Umbilical cord (tissue), 2 donors: ENCODE results near the gene ALX4. TPM values are rescaled to one million over a fixed set of nuclear protein-coding genes. Genes with fewer than 3 reads are reported as not detected.

Experiments used
- DNase-seq: peaks from one replicate; pipeline ENCODE4 v3.0.0-alpha.2; 2015; ENCODE audit warnings: low spot score
- total RNA-seq: library from RNA; depleted of rRNA; stranded (reverse); fragments of >200 nt; gene quantifications from one replicate; pipeline ENCODE4 v1.2.3, GENCODE V29; 2014; ENCODE audit warnings: low replicate concordance; ENCODE audit not compliant: insufficient read depth

Gene ALX4
- total RNA-seq = 2.6 TPM

- DNase-seq = peak; percentile 76
Observed at GRCh38 chr11:44309478-44310205, at the start of gene ALX4. ALX4 (minus strand) TSS chr11:44310139; CDS start chr11:44310062, 77 bp downstream.

GRCh38 chr11:44359162-44359561 is 49.2 kb upstream of the ALX4 start:
- DNase-seq = peak; percentile 9

GRCh38 chr11:44358713-44359112 is 48.8 kb upstream of the ALX4 start:
- DNase-seq = no peak

DNA sequence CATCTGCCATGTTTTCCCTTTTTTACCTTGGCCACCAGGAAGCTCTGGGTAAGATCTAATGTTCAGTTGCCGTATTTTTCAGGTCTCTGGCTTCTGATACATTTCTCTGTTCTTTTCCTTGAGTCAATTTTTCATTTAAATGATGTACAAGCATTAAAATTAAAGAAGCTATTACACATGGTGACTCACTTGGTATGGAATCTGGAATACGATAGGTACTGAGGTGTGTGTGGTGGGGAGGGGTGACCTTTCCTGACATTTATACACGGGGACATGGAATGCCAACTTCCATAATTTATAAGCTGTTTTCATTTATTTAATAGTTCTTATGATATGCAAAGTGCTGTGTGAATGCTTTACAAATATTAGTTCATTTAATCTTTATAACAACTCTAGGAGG is 47.8 kb upstream of the ALX4 start:
- DNase-seq = no peak

GRCh38 chr11:44356351-44356750 is 46.4 kb upstream of the ALX4 start:
- DNase-seq = no peak

GRCh38 chr11:44351898-44352498 is 42.1 kb upstream of the ALX4 start:
- no peak for DNase-seq

DNA sequence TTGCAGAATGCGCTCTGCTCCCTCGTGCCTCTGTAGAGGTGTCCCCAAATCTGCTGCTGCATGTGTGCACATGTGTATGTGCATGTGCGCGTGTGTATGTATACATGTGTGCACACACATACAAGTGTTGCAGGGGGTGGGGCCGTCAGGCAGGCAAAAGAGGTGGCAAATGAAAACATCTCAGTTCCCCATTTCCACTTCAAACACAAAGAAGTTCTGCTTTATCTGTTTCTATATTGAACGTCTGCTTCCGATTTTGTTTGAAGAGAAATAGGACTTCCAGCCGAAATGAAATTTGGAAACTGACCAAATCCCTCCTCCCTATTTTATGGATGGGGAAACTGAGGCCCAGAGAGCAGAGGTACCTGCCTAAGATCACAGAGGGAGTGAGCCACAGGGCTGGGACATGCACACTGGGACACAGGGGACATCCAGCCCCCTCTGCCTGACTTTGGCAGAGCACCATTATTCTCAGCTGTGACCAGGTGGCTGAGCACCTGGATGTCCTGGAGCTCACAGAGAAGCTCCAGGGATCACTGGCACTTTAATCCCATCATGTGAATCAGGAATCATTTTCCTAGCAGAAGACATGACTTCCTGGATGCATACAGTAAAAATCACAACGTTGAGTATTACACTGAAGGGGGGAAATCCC is 41.2 kb upstream of the ALX4 start:
- no peak for DNase-seq

DNA sequence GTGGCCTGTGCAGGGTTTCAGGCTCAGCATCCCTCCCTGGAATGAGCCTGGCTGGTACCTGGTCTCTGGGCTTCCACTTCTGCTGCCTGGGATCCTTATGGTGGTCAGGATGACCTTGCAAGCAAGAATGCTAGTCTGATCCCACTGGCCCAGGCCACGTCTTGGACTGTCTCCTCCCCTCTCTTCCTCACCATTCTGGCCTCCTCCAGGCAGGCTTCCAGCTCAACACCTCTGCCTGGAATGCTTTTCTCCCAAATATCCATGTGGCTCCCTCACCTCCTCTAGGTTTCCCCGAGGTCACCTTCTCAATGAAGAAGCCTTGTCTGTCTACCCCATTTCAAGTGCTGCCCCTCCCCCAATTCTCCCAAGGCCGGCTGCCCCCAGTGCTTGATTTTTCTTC is 39.4 kb upstream of the ALX4 start:
- DNase-seq = no peak

DNA sequence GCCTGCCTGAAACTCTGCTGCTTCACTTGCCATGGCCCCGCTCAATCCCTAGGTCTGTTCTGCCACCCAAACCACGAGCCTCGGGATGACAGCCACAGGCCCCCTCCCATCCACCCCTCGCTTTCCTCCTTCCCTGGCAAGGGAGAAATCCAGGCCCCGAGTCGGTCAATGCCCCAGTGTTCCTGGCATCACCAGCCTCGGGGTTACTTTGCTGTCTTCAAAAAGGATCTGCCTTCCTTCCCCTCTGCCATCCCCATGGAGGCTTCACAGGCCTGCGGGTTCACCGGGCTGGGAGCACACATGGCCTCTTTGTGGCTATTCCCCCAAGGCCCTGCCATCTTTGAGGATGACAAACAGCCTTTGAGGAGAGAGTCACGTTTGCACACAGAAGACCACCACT is 38.8 kb upstream of the ALX4 start:
- no peak for DNase-seq

GRCh38 chr11:44348114-44348513 is 38.2 kb upstream of the ALX4 start:
- no peak for DNase-seq

- no peak for DNase-seq
Observed at GRCh38 chr11:44347538-44347937, 37.6 kb upstream of the ALX4 start.

DNA sequence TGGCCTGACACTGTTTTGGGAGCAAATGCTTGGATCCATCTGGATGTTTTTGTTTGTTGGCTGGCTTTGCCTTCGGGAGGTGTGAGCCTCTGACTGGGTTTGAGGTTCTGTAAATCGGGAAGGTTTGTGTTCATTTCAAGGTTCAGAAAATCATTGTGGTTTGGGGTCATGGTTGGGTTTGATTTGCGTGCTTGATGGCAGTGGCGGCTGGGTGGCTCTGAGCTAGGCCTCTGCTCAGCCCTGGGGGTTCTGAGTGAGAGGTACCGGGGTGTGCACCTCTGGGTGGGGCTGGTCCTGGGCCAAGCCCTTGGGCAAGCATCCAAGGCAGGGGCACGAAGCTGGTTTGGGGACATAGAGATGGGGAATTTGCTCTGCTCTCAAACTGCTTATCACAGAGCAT is 37.0 kb upstream of the ALX4 start:
- no peak for DNase-seq

- no peak for DNase-seq
Observed at GRCh38 chr11:44345781-44346180, 35.8 kb upstream of the ALX4 start.

DNA sequence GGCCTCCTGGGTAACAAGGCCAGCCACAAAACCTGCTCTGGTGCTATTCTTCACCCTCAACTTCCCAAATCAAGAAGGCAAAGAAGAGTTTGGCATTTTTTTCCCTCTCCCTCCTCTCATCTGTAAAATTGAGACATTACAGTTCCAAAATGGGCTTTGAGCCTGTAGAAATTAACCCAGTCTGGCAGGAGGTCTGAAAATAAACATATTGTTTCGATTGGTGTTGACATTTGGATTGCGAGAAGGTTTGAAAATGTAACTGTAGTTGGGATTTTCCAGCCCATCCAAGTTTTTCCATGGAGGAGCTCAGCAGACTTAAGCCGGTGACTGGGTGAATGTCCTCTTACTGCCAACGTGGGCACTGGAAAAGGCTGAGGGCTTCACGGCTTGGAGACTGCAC is 35.0 kb upstream of the ALX4 start:
- no peak for DNase-seq

DNA sequence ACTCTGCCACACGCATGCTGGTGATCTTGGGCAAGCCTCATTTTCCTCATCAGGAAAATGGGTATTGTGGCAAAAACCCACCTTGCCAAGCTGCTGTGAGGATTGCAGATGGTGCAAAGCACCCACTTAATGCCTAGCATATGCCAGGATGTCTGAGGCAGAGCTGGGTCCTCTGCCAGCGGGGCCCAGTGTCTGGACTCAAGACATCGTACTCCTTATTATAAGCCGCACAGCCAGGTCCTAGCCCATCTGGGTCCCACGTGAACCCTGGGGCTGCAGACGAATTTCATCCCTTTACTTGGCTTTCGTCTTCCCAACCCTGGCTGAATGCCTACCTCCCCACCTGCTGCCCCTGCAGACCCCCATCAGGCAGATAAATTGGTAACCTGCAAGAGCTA is 34.5 kb upstream of the ALX4 start:
- no peak for DNase-seq

GRCh38 chr11:44343778-44344422 is 34.0 kb upstream of the ALX4 start:
- DNase-seq = no peak

DNA sequence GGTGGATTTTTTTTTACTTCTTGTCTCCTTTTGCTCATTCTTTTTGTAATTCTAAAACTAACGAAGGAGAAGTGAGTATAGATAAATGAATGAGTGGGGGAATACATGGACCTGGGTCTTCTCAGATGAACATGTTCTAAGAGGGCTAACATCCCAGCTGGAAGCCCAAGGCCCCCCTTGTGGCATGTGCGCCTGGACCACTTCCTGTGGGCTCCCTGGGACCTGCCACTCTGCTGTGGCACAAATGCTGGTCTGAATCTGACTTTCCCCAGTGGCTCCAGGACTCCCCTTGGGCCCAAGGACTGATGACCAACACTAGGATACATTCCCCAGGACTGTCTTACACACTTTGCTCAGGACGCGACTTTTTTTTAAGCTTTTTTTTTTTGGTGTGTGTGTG is 32.7 kb upstream of the ALX4 start:
- DNase-seq = no peak

GRCh38 chr11:44340656-44341055 is 30.7 kb upstream of the ALX4 start:
- DNase-seq = no peak

- peak; percentile 38 for DNase-seq
Observed at GRCh38 chr11:44339530-44339883, 29.6 kb upstream of the ALX4 start.

DNA sequence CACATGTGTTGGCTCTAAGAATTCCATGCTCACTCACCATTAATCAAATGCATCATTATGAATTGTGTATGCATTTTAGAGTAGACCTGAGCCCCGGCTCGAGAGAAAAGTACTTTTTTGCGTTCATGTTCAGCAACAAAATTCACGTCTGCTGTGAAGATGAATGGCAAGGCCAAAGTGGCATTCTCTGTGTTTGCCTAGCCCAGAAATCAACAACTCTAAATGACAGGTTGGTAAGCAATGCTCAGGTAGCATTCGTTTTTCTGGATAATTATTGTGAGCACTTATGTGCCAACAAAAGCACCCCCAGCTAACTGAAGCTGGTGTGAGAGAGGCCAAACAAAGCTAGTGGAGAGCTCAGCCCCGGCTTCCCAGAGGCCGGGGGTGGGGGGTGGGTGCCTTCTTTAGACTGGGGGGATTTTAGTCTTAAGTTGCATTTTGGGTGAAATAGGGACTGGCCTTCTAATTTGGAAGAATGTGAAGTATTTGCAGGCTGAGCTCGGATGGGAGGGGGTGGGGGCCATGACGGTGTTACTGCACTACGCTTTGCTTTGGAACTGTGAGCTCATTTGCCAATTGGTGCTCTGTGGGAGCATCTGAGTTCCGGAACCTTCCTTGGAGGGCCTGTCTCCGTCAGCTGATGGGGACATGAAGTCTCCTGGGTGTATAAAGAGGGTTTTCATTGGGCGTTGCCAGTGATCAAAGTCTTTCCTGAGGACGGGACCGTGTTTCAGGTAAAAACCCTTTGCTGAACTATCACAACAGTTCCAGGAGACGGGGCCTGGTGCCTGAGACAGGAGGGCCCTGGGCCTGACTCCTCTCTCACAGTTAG is 29.0 kb upstream of the ALX4 start:
- DNase-seq = no peak

DNA sequence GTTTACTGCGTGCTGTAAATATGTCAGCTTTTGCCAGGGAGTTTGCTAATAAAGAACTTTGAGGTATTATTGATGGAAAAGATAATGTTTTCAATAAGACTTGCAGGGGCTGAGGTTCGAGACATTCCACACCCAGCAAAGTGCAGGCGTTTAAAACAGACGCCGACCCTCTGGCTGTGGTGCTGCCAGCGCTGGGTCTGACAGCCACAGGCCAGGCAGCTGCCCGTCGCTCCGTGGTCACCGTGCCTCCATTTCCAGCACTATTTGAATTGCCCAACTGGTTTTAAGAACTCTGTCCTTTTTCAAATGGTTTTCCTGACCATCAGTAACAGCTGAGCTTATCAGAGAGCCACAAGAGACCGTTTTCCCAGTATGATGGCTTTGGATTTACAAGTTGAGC is 28.1 kb upstream of the ALX4 start:
- DNase-seq = no peak

DNA sequence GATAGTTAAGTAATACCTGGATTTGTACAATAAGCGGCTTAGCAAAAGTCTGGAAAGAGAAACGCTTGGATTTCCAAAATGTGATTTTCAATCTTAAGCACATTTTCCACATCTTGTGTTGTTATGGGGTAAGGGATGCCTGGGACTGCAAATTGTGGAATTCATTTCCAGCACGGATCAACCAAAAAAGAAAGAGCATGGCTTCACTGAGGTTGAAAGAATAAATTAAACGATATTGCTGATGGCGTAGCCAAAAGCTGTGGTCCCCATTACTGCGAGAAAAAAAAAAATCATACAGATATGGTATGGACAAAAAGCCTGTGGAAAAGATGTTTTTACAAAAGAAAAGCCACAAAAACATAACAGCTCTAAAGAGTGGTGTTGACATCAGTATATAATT is 26.0 kb upstream of the ALX4 start:
- no peak for DNase-seq
